Activated CD8-positive, alpha-beta T cell treated with anti-CD3 and anti-CD28 coated beads for 36 hours (primary cell): ENCODE data around the gene ADPRH. TPM values are rescaled to one million over a fixed set of nuclear protein-coding genes. Genes with fewer than 3 reads are reported as not detected.

Experiments
- ATAC-seq: fragments of 200-7000 bp; cut with Tn5 transposase; one replicate; pipeline ENCODE4 v1.10.0; 2021; ENCODE audit warnings: mild to moderate bottlenecking, moderate library complexity
- CTCF ChIA-PET: fragments of 350-600 bp; sonication (Branson Sonifier 250); formaldehyde crosslinking; loops from one replicate; lab custom pipeline; 2021; ENCODE audit warnings: antibody characterized with exemption; lab: Charles Lee
- POLR2A ChIA-PET: fragments of 350-600 bp; sonication (Branson Sonifier 250); formaldehyde crosslinking; loops from one replicate; lab custom pipeline; 2021; ENCODE audit warnings: antibody characterized with exemption; lab: Charles Lee
- DNase-seq: peaks from one replicate; pipeline ENCODE4 v3.0.0-alpha.2; 2020
- H3K27ac Mint-ChIP-seq: one replicate; pipeline ENCODE4 v1.8.0; 2021; ENCODE audit warnings: mild to moderate bottlenecking, mixed read lengths
- H3K27me3 Mint-ChIP-seq: one replicate; pipeline ENCODE4 v1.8.0; 2021; ENCODE audit warnings: mixed read lengths
- H3K36me3 Mint-ChIP-seq: one replicate; pipeline ENCODE4 v1.8.0; 2021; ENCODE audit warnings: low read depth, mixed read lengths
- H3K4me1 Mint-ChIP-seq: one replicate; pipeline ENCODE4 v1.8.0; 2021; ENCODE audit warnings: low read depth, mixed read lengths
- H3K4me3 Mint-ChIP-seq: one replicate; pipeline ENCODE4 v1.8.0; 2021; ENCODE audit warnings: mild to moderate bottlenecking, moderate library complexity, mixed read lengths
- H3K9me3 Mint-ChIP-seq: one replicate; pipeline ENCODE4 v1.8.0; 2021; ENCODE audit warnings: mixed read lengths
- CTCF ChIP-seq: fragments of 200-600 bp; IDR thresholded peaks from one replicate; pipeline ENCODE4 v1.8.0; 2022; ENCODE audit warnings: antibody characterized with exemption, mild to moderate bottlenecking
- intact Hi-C: fragments of 100-400 bp; cut with micrococcal nuclease; formaldehyde crosslinking; loops from one replicate; pipeline ENCODE4 v1.10.0; 2022
- total RNA-seq, 2 experiments: library from RNA; stranded (reverse); gene quantifications; one replicate each; pipeline ENCODE4 v1.2.3, GENCODE V29; 2021

Gene ADPRH
- total RNA-seq, 2 experiments from 2014 or later, result 5.7 to 5.9 TPM

GRCh38 chr3:119620899-119621298 is 41.6 kb downstream of the ADPRH start:
- no peaks in the 10 kb centered on the region for H3K9me3 Mint-ChIP-seq
- no peak overlapping the region for H3K27ac Mint-ChIP-seq
- ChIA-PET POLR2A (interaction anchor here (0.6 kb wide), 1 partner anchor 302 kb away, joined by 5 read pairs; no protein-coding TSS in a partner anchor), CTCF (interaction anchor here (1.3 kb wide), 1 partner anchor 69 kb away, joined by 3 read pairs; no protein-coding TSS in a partner anchor)
- DNase-seq, result no peak
- H3K4me1 Mint-ChIP-seq, result no peaks in the 10 kb centered on the region
- no peak overlapping the region for H3K4me3 Mint-ChIP-seq
- no peaks in the 10 kb centered on the region for H3K36me3 Mint-ChIP-seq
- ATAC-seq, result no peak
- TF ChIP-seq CTCF, result no peak
- H3K27me3 Mint-ChIP-seq, result peaks cover 6% of the 10 kb centered on the region
- intact Hi-C loops, result no loop called here

- ATAC-seq (no peak), DNase-seq (no peak)
- ChIA-PET CTCF (no interaction called here), POLR2A (no interaction called here)
- intact Hi-C loops, result no loop called here
- H3K36me3 Mint-ChIP-seq, result no peaks in the 10 kb centered on the region
- H3K27ac Mint-ChIP-seq, result no peak overlapping the region
- H3K4me3 Mint-ChIP-seq, result no peak overlapping the region
- peaks cover 25% of the 10 kb centered on the region for H3K4me1 Mint-ChIP-seq
- TF ChIP-seq CTCF, result no peak
- peaks cover 13% of the 10 kb centered on the region for H3K27me3 Mint-ChIP-seq
- H3K9me3 Mint-ChIP-seq, result no peaks in the 10 kb centered on the region
Measured at GRCh38 chr3:119624002-119624720, 44.9 kb downstream of the ADPRH start.

GRCh38 chr3:119625451-119626153 is 46.3 kb downstream of the ADPRH start:
- no peaks in the 10 kb centered on the region for H3K36me3 Mint-ChIP-seq
- H3K4me3 Mint-ChIP-seq, result no peak overlapping the region
- TF ChIP-seq CTCF, result no peak
- POLR2A ChIA-PET, result no interaction called here
- DNase-seq (no peak), ATAC-seq (no peak)
- H3K9me3 Mint-ChIP-seq, result no peaks in the 10 kb centered on the region
- H3K27ac Mint-ChIP-seq, result no peak overlapping the region
- peaks cover 25% of the 10 kb centered on the region for H3K4me1 Mint-ChIP-seq
- intact Hi-C loops, result no loop called here
- CTCF ChIA-PET, result no interaction called here
- peaks cover 14% of the 10 kb centered on the region for H3K27me3 Mint-ChIP-seq

GRCh38 chr3:119626196-119626595 is 46.9 kb downstream of the ADPRH start:
- TF ChIP-seq CTCF, result no peak
- no peak for DNase-seq
- peaks cover 25% of the 10 kb centered on the region for H3K4me1 Mint-ChIP-seq
- H3K36me3 Mint-ChIP-seq, result no peaks in the 10 kb centered on the region
- intact Hi-C loops, result no loop called here
- ATAC-seq, result no peak
- H3K9me3 Mint-ChIP-seq, result no peaks in the 10 kb centered on the region
- ChIA-PET CTCF (no interaction called here), POLR2A (interaction anchor here (0.8 kb wide), 1 partner anchor 368 kb away, joined by 3 read pairs; no protein-coding TSS in a partner anchor)
- H3K27ac Mint-ChIP-seq, result no peak overlapping the region
- H3K4me3 Mint-ChIP-seq, result no peak overlapping the region
- peaks cover 14% of the 10 kb centered on the region for H3K27me3 Mint-ChIP-seq

- Mint-ChIP-seq H3K36me3 (no peaks in the 10 kb centered on the region), H3K27me3 (peaks cover 14% of the 10 kb centered on the region), H3K4me1 (peaks cover 25% of the 10 kb centered on the region), H3K4me3 (no peak overlapping the region), H3K27ac (peak overlapping the region; percentile 67), H3K9me3 (no peaks in the 10 kb centered on the region)
- CTCF ChIA-PET, result interaction anchor here (1.0 to 1.4 kb wide), 2 partner anchors 27 to 40 kb away, joined by 3 to 4 read pairs; no protein-coding TSS in a partner anchor
- intact Hi-C loops, result no loop called here
- POLR2A ChIA-PET, result interaction anchor here (0.6 to 1.0 kb wide), 3 partner anchors 11 to 712 kb away, joined by 3 to 4 read pairs (median 3); no protein-coding TSS in a partner anchor
- TF ChIP-seq CTCF, result no peak
- DNase-seq, result peak; percentile 42
- ATAC-seq, result peak; percentile 63
Measured at GRCh38 chr3:119627461-119627860, 48.2 kb downstream of the ADPRH start.
